Measurements from ENCODE around the gene NCK2.

Gene NCK2

GRCh38 chr2:105814291-105814940 is 69.7 kb downstream of the NCK2 start:
- no peak for DNase-seq (ENCODE audit: low read depth)

GRCh38 chr2:105815401-105815800 is 70.7 kb downstream of the NCK2 start:
- DNase-seq (ENCODE audit: low read depth): no peak

GRCh38 chr2:105820151-105820550 is 75.4 kb downstream of the NCK2 start:
- DNase-seq (ENCODE audit: low read depth): no peak

GRCh38 chr2:105820691-105821090 is 76.0 kb downstream of the NCK2 start:
- DNase-seq (ENCODE audit: low read depth): no peak

- no peak for DNase-seq (ENCODE audit: low read depth)
These were observed 76.9 kb downstream of the NCK2 start for GRCh38 chr2:105821428-105822125.

- DNase-seq (ENCODE audit: low read depth): no peak
These were observed 77.5 kb downstream of the NCK2 start for GRCh38 chr2:105822186-105822585.

- no peak for DNase-seq (ENCODE audit: low read depth)
These were observed 79.7 kb downstream of the NCK2 start for GRCh38 chr2:105824446-105824845.

GRCh38 chr2:105827351-105828096 is 82.8 kb downstream of the NCK2 start:
- no peak for DNase-seq (ENCODE audit: low read depth)

- DNase-seq (ENCODE audit: low read depth): no peak
These were observed 83.8 kb downstream of the NCK2 start for GRCh38 chr2:105828558-105828957.

GRCh38 chr2:105834931-105835330 is 90.2 kb downstream of the NCK2 start:
- DNase-seq (ENCODE audit: low read depth): no peak

- no peak for DNase-seq (ENCODE audit: low read depth)
These were observed 91.6 kb downstream of the NCK2 start for GRCh38 chr2:105836341-105836740.

GRCh38 chr2:105836840-105837692 is 92.4 kb downstream of the NCK2 start:
- no peak for DNase-seq (ENCODE audit: low read depth)

- DNase-seq (ENCODE audit: low read depth): no peak
These were observed 95.1 kb downstream of the NCK2 start for GRCh38 chr2:105839793-105840192.

- no peak for DNase-seq (ENCODE audit: low read depth)
These were observed 96.2 kb downstream of the NCK2 start for GRCh38 chr2:105840933-105841332.

GRCh38 chr2:105841551-105841950 is 96.8 kb downstream of the NCK2 start:
- no peak for DNase-seq (ENCODE audit: low read depth)

GRCh38 chr2:105842555-105842954 is 97.8 kb downstream of the NCK2 start:
- no peak for DNase-seq (ENCODE audit: low read depth)

GRCh38 chr2:105843476-105844374 is 99.0 kb downstream of the NCK2 start:
- peak; percentile 10 for DNase-seq (ENCODE audit: low read depth)

- DNase-seq (ENCODE audit: low read depth): no peak
These were observed 101.3 kb downstream of the NCK2 start for GRCh38 chr2:105845976-105846375.

GRCh38 chr2:105847056-105847455 is 102.3 kb downstream of the NCK2 start:
- DNase-seq (ENCODE audit: low read depth): no peak

GRCh38 chr2:105848367-105848766 is 103.7 kb downstream of the NCK2 start:
- no peak for DNase-seq (ENCODE audit: low read depth)
